Astrocyte (in vitro differentiated cells and primary cell): ENCODE measurements around the gene LRIT2. TPM values are rescaled to one million over a fixed set of nuclear protein-coding genes. Genes with fewer than 3 reads are reported as not detected.

ENCODE experiments used
- DNase-seq: peaks from one replicate; pipeline ENCODE4 v3.0.0-alpha.2; 2010; ENCODE audit warnings: low read depth
- FAIRE-seq: peaks from 2 replicates; lab custom pipeline; 2011; peaks lifted over from hg19 to GRCh38; lab: Jason Lieb, UNC
- H2AFZ ChIP-seq: 2 replicates; pipeline ENCODE4 v1.6.0; 2012; ENCODE audit warnings: low read depth, low read length, inconsistent platforms
- H3K27ac ChIP-seq: 2 replicates; pipeline ENCODE4 v1.5.1; 2011; ENCODE audit warnings: low read depth, low read length, inconsistent platforms
- H3K27me3 ChIP-seq: 2 replicates; pipeline ENCODE4 v1.6.0; 2011; ENCODE audit warnings: low read length, inconsistent platforms; ENCODE audit not compliant: insufficient read depth
- H3K36me3 ChIP-seq: 2 replicates; pipeline ENCODE4 v1.5.1; 2011; ENCODE audit warnings: low read length, inconsistent platforms; ENCODE audit not compliant: insufficient read depth
- H3K4me1 ChIP-seq: 2 replicates; pipeline ENCODE4 v1.5.1; 2011; ENCODE audit warnings: low read length, inconsistent platforms; ENCODE audit not compliant: insufficient read depth
- H3K4me2 ChIP-seq: 2 replicates; pipeline ENCODE4 v1.6.0; 2012; ENCODE audit warnings: low read length, inconsistent platforms
- H3K4me3 ChIP-seq: 2 replicates; pipeline ENCODE4 v1.5.1; 2011; ENCODE audit warnings: low read depth, mild to moderate bottlenecking, low read length, inconsistent platforms; ENCODE audit not compliant: insufficient read depth
- H3K79me2 ChIP-seq: 2 replicates; pipeline ENCODE4 v1.6.0; 2012; ENCODE audit warnings: mild to moderate bottlenecking, low read length, inconsistent platforms; ENCODE audit not compliant: insufficient read depth
- H3K9ac ChIP-seq: 2 replicates; pipeline ENCODE4 v1.6.0; 2012; ENCODE audit warnings: mild to moderate bottlenecking, low read length, inconsistent platforms
- H3K9me3 ChIP-seq: 2 replicates; pipeline ENCODE4 v1.5.1; 2012; ENCODE audit warnings: low read depth, mild to moderate bottlenecking, low read length, inconsistent platforms; ENCODE audit not compliant: insufficient read depth
- H4K20me1 ChIP-seq: 2 replicates; pipeline ENCODE4 v1.6.0; 2012; ENCODE audit warnings: low read length, inconsistent platforms; ENCODE audit not compliant: insufficient read depth
- H3K27ac Mint-ChIP-seq: one replicate; pipeline ENCODE4 v1.8.0; 2021; ENCODE audit warnings: mild to moderate bottlenecking, mixed read lengths; ENCODE audit not compliant: unreplicated experiment
- H3K27me3 Mint-ChIP-seq: one replicate; pipeline ENCODE4 v1.8.0; 2021; ENCODE audit warnings: low read depth, mixed read lengths; ENCODE audit not compliant: unreplicated experiment
- H3K36me3 Mint-ChIP-seq: one replicate; pipeline ENCODE4 v1.8.0; 2021; ENCODE audit warnings: low read depth, mixed read lengths; ENCODE audit not compliant: unreplicated experiment
- H3K4me1 Mint-ChIP-seq: one replicate; pipeline ENCODE4 v1.8.0; 2021; ENCODE audit warnings: low read depth, mixed read lengths; ENCODE audit not compliant: unreplicated experiment
- H3K4me3 Mint-ChIP-seq: one replicate; pipeline ENCODE4 v1.8.0; 2021; ENCODE audit warnings: mild to moderate bottlenecking, moderate library complexity, mixed read lengths; ENCODE audit not compliant: unreplicated experiment
- H3K9me3 Mint-ChIP-seq: one replicate; pipeline ENCODE4 v1.8.0; 2021; ENCODE audit warnings: mild to moderate bottlenecking, mixed read lengths; ENCODE audit not compliant: unreplicated experiment
- EZH2 ChIP-seq: IDR thresholded peaks from 2 replicates; pipeline ENCODE4 v1.6.1; 2012; ENCODE audit warnings: mild to moderate bottlenecking, low read length, inconsistent platforms; ENCODE audit not compliant: insufficient read depth
- total RNA-seq: library from RNA; stranded (reverse); gene quantifications from 2 replicates; pipeline ENCODE4 v1.2.1, GENCODE V29; 2021
- TF ChIP-seq, protein P1 (sequence below): IDR thresholded peaks from 2 replicates; pipeline ENCODE4 v1.5.1; 2011; ENCODE audit warnings: low read depth, mild to moderate bottlenecking, inconsistent platforms, low read length, moderate library complexity; ENCODE audit not compliant: insufficient read depth

LRIT2 gene
- total RNA-seq, 1 donor from 2014 or later: not detected

DNA sequence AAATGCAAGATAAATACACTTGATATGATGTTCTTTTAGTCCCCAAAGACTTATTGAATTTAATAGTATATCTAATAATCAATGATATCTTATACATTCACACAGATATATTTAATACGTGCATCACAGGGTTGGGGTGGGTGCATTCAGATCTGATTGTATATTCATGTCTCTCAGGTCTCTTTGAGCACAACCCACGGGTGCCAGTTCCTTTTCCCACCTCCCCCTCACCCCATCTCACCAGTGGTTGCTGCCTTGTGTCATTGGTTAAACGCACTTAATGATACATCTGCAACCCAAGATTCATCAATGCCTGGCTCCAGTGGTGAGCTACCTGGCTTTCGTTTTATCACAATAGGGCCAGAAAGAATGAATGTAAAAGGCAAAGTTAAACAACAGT lies 9.8 kb upstream of the LRIT2 start:
- no peak overlapping the region for H3K4me3 ChIP-seq
- Mint-ChIP-seq H3K27ac (no peak overlapping the region), H3K27me3 (peaks cover 50% of the 10 kb centered on the region), H3K4me1 (no peaks in the 10 kb centered on the region), H3K36me3 (no peaks in the 10 kb centered on the region), H3K4me3 (no peak overlapping the region), H3K9me3 (no peaks in the 10 kb centered on the region)
- no peaks in the 10 kb centered on the region for H3K36me3 ChIP-seq
- H4K20me1 ChIP-seq: no peaks in the 10 kb centered on the region
- no peak overlapping the region for H3K27ac ChIP-seq
- H3K4me2 ChIP-seq: no peak overlapping the region
- no peaks in the 10 kb centered on the region for H3K4me1 ChIP-seq
- no peak overlapping the region for H2AFZ ChIP-seq
- no peak overlapping the region for H3K9ac ChIP-seq
- no peaks in the 10 kb centered on the region for H3K79me2 ChIP-seq
- DNase-seq (no peak), FAIRE-seq (no peak)
- H3K27me3 ChIP-seq: no peaks in the 10 kb centered on the region
- no peak for TF ChIP-seq EZH2
- TF ChIP-seq, protein P1, sequence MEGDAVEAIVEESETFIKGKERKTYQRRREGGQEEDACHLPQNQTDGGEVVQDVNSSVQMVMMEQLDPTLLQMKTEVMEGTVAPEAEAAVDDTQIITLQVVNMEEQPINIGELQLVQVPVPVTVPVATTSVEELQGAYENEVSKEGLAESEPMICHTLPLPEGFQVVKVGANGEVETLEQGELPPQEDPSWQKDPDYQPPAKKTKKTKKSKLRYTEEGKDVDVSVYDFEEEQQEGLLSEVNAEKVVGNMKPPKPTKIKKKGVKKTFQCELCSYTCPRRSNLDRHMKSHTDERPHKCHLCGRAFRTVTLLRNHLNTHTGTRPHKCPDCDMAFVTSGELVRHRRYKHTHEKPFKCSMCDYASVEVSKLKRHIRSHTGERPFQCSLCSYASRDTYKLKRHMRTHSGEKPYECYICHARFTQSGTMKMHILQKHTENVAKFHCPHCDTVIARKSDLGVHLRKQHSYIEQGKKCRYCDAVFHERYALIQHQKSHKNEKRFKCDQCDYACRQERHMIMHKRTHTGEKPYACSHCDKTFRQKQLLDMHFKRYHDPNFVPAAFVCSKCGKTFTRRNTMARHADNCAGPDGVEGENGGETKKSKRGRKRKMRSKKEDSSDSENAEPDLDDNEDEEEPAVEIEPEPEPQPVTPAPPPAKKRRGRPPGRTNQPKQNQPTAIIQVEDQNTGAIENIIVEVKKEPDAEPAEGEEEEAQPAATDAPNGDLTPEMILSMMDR: no peak
- H3K9me3 ChIP-seq: no peaks in the 10 kb centered on the region

DNA sequence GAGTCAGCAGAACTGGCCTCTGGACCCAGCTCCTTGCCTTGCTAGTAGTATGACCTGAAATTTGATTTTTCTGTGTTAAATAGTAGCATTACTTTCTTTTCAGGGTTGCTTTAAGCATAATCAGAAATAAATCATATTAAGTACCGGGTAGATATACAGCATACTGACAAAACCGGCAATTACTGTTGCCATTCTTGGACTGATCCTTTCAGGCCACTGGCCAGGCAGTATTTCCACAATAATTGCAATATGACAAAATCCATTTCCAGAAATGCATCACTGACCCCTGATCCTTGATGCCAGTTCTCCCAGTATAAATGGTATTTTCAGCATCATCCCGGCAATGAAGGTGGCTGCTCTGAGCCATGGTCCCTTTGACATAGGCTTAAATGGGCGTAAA lies 9.1 kb upstream of the LRIT2 start:
- H3K4me3 ChIP-seq: no peak overlapping the region
- TF ChIP-seq, protein P1: no peak
- no peak for TF ChIP-seq EZH2
- Mint-ChIP-seq H3K27me3 (peaks cover 49% of the 10 kb centered on the region), H3K4me1 (no peaks in the 10 kb centered on the region), H3K36me3 (no peaks in the 10 kb centered on the region), H3K9me3 (no peaks in the 10 kb centered on the region), H3K4me3 (no peak overlapping the region), H3K27ac (no peak overlapping the region)
- no peaks in the 10 kb centered on the region for H3K4me1 ChIP-seq
- no peaks in the 10 kb centered on the region for H4K20me1 ChIP-seq
- no peak overlapping the region for H3K27ac ChIP-seq
- H3K79me2 ChIP-seq: no peaks in the 10 kb centered on the region
- H3K27me3 ChIP-seq: no peaks in the 10 kb centered on the region
- no peak for DNase-seq
- H2AFZ ChIP-seq: no peak overlapping the region
- no peaks in the 10 kb centered on the region for H3K9me3 ChIP-seq
- FAIRE-seq: no peak
- no peak overlapping the region for H3K4me2 ChIP-seq
- H3K9ac ChIP-seq: no peak overlapping the region
- no peaks in the 10 kb centered on the region for H3K36me3 ChIP-seq

DNA sequence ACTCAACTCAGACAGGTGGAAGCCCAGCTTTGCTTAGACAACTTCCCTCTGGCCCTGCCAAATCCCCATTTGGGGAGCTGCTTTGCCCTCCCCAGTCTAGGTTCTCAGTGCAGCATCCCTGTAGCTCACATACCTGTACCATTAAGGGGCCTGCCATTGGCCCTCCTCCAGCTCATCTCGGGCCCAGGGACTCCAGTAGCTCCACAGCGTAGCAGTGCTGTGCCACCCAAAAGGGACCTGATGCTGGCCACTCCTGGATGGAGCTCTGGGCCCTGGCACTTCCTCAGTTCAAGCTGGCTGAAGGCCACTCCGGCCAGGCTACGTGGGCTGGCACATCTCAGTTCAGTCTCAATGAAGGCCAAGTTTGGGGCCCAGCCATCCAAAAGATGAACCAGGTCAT lies 8.6 kb upstream of the LRIT2 start:
- no peaks in the 10 kb centered on the region for H3K4me1 ChIP-seq
- DNase-seq (no peak), FAIRE-seq (no peak)
- no peak overlapping the region for H3K4me2 ChIP-seq
- no peak overlapping the region for H3K9ac ChIP-seq
- no peak overlapping the region for H2AFZ ChIP-seq
- no peaks in the 10 kb centered on the region for H3K27me3 ChIP-seq
- Mint-ChIP-seq H3K27ac (no peak overlapping the region), H3K9me3 (no peaks in the 10 kb centered on the region), H3K4me1 (no peaks in the 10 kb centered on the region), H3K27me3 (peaks cover 44% of the 10 kb centered on the region), H3K36me3 (no peaks in the 10 kb centered on the region), H3K4me3 (no peak overlapping the region)
- no peaks in the 10 kb centered on the region for H3K79me2 ChIP-seq
- H3K27ac ChIP-seq: no peak overlapping the region
- H3K4me3 ChIP-seq: no peak overlapping the region
- H3K9me3 ChIP-seq: no peaks in the 10 kb centered on the region
- TF ChIP-seq EZH2: no peak
- TF ChIP-seq, protein P1: no peak
- H3K36me3 ChIP-seq: no peaks in the 10 kb centered on the region
- no peaks in the 10 kb centered on the region for H4K20me1 ChIP-seq
